Right atrium auricular region (tissue), 2 donors: ENCODE results near the gene IVD. TPM values are rescaled to one million over a fixed set of nuclear protein-coding genes. Genes with fewer than 3 reads are reported as not detected.
"Not testable (repeated sequence)": the region's sequence is repeated elsewhere in the genome, so short reads cannot be mapped to it uniquely, and the experiment has no call there.

ENCODE experiments used
- DNase-seq: peaks from one replicate; pipeline ENCODE4 v3.0.0-alpha.2; 2019; ENCODE audit warnings: low spot score
- H3K27ac ChIP-seq, 2 donors: fragments of 200-600 bp; sonication (generic); 1 replicate in 1 of 2; 2 replicates in 1 of 2; pipeline ENCODE4 v1.5.1; 2016 to 2019
- H3K27me3 ChIP-seq, 2 donors: fragments of 200-600 bp; sonication (generic); one replicate each; pipeline versions ENCODE4 v1.5.1 to v1.6.0; 2017 to 2019
- H3K36me3 ChIP-seq: fragments of 200-600 bp; sonication (generic); one replicate; pipeline ENCODE4 v1.5.1; 2016
- H3K4me1 ChIP-seq, 2 donors: fragments of 200-600 bp; sonication (generic); one replicate each; pipeline versions ENCODE4 v1.5.1 to v1.6.0; 2017 to 2019
- H3K4me3 ChIP-seq, 2 donors: fragments of 200-600 bp; sonication (generic); 1 replicate in 1 of 2; 2 replicates in 1 of 2; pipeline ENCODE4 v1.5.1; 2017 to 2019; ENCODE audit warnings: mild to moderate bottlenecking in 1 of 2, moderate library complexity in 1 of 2
- H3K9me3 ChIP-seq, 2 donors: fragments of 200-600 bp; sonication (generic); one replicate each; pipeline ENCODE4 v1.5.1; 2019
- CTCF ChIP-seq, 2 donors: fragments of 200-600 bp; sonication (generic); IDR thresholded peaks; one replicate each; pipeline ENCODE4 v1.5.1; 2019; ENCODE audit warnings: antibody characterized with exemption in 2 of 2
- total RNA-seq, 2 donors: library from RNA; depleted of rRNA; stranded (reverse); fragments of >200 nt; gene quantifications; one replicate each; pipeline ENCODE4 v1.1.0, GENCODE V29; 2016

Gene IVD
- total RNA-seq, 2 donors from 2014 or later, result 49.1 to 65.3 TPM

DNA sequence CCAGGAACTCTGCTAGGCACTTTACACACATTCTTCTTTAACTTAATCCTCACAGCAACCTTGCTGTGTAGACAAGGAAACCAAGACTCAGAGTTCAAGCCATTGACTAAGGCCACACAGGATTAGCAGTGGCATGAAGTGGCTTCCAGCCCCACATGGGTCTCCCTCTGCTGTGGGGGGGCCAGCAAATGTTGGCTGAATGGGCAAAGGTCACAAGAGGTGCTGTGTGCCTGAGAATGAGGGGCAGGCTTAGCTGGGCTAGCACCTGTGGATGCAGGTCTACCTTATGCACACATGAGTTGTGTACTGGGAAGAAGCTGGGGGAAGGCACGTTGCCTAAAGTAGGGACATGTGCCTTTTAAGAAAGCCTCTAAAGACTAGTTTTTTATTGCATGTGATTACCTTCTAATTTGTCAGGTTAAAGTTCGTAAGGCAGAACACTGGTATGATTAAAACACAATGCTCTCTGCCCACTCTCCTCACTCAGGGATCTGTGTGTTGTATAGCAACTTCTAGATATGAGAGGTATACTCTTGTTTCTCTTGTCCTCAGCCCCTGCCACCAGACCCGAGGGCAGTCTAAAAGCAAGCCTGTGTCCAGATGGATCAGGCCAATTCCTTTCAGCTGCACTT lies 46.0 kb downstream of the IVD start:
- Histone ChIP-seq H3K9me3 (no peaks in the 10 kb centered on the region), H3K36me3 (no peaks in the 10 kb centered on the region), H3K4me3 (no peak overlapping the region), H3K4me1 (peaks cover 3 to 43% of the 10 kb centered on the region in 2 donors), H3K27ac (no peak overlapping the region), H3K27me3 (no peaks in the 10 kb centered on the region)
- no peak for DNase-seq
- TF ChIP-seq CTCF (IDR thresholded peaks at IDR 0.05), result no peak

- Histone ChIP-seq H3K4me3 (no peak overlapping the region), H3K27ac (no peak overlapping the region), H3K27me3 (no peaks in the 10 kb centered on the region), H3K4me1 (peaks cover 3 to 50% of the 10 kb centered on the region in 2 donors), H3K36me3 (no peaks in the 10 kb centered on the region), H3K9me3 (no peaks in the 10 kb centered on the region)
- no peak for DNase-seq
- no peak for TF ChIP-seq CTCF (IDR thresholded peaks at IDR 0.05)
Measured at GRCh38 chr15:40452296-40453090, 46.9 kb downstream of the IVD start.

GRCh38 chr15:40453941-40454340 lies 48.3 kb downstream of the IVD start:
- DNase-seq, H3K9me3 ChIP-seq, H3K4me3 ChIP-seq, H3K27me3 ChIP-seq, H3K36me3 ChIP-seq, H3K27ac ChIP-seq: not testable (repeated sequence)
- H3K4me1 ChIP-seq, result peaks cover 3 to 50% of the 10 kb centered on the region in 2 donors

- H3K4me3 ChIP-seq, result no peak overlapping the region
- peaks cover 15% of the 10 kb centered on the region for H3K36me3 ChIP-seq
- H3K9me3 ChIP-seq, result no peaks in the 10 kb centered on the region
- H3K27me3 ChIP-seq, result no peaks in the 10 kb centered on the region
- no peak for TF ChIP-seq CTCF (IDR thresholded peaks at IDR 0.05)
- H3K4me1 ChIP-seq, result peaks cover 3 to 50% of the 10 kb centered on the region in 2 donors
- H3K27ac ChIP-seq, result no peak overlapping the region
- DNase-seq, result no peak
Measured at GRCh38 chr15:40454904-40455391, 49.4 kb downstream of the IVD start.

DNA sequence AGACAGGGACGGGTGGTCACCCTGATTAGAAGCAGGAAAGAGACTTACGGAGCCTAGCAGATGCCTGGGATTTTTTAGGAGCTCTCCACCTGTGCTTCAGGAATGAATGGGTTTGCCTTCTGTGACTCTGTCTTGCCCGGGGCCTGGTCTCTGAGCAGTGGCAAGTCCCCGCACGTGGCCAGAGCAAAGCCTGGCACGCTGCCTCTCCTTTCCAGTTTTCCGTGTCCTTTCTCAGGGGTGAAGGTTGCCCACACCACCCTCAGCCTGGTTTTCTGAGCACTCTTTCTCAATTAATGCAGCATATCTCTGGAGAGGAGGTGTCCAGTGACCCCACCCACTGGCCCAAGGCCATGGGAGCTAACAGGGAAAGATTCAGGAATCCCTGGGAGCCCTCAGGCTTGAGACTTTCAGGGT lies 50.7 kb downstream of the IVD start:
- peaks cover 15% of the 10 kb centered on the region for H3K36me3 ChIP-seq
- no peak overlapping the region for H3K4me3 ChIP-seq
- no peak overlapping the region for H3K27ac ChIP-seq
- no peaks in the 10 kb centered on the region for H3K27me3 ChIP-seq
- no peaks in the 10 kb centered on the region for H3K9me3 ChIP-seq
- DNase-seq, result no peak
- peaks cover 3 to 50% of the 10 kb centered on the region in 2 donors for H3K4me1 ChIP-seq
- TF ChIP-seq CTCF (IDR thresholded peaks at IDR 0.05), result no peak

- Histone ChIP-seq H3K9me3 (no peaks in the 10 kb centered on the region), H3K27ac (no peak overlapping the region), H3K4me1 (peaks cover 3 to 46% of the 10 kb centered on the region in 2 donors), H3K4me3 (no peak overlapping the region), H3K27me3 (no peaks in the 10 kb centered on the region), H3K36me3 (peaks cover 15% of the 10 kb centered on the region)
- DNase-seq, result no peak
- no peak for TF ChIP-seq CTCF (IDR thresholded peaks at IDR 0.05)
Measured at GRCh38 chr15:40456738-40457137, 51.1 kb downstream of the IVD start.
